Left ventricle myocardium superior (tissue), 1 donor: Measurements from ENCODE around the gene MSH5. TPM values are rescaled to one million over a fixed set of nuclear protein-coding genes. Genes with fewer than 3 reads are reported as not detected.
"Not testable (repeated sequence)": the region's sequence is repeated elsewhere in the genome, so short reads cannot be mapped to it uniquely, and the experiment has no call there.

Experiments
- ATAC-seq: fragments of 200-7000 bp; cut with Tn5 transposase; one replicate; pipeline ENCODE4 v1.9.1; 2020; ENCODE audit warnings: mild to moderate bottlenecking, moderate library complexity
- DNase-seq: peaks from one replicate; pipeline ENCODE4 v3.0.0-alpha.2; 2020
- intact Hi-C: fragments of 100-400 bp; cut with micrococcal nuclease; formaldehyde crosslinking; loops from one replicate; pipeline ENCODE4 v1.11.0; 2022
- long read RNA-seq: library from polyadenylated mRNA; unstranded; transcript quantifications from one replicate; pipeline ENCODE4 v2.0.0, GENCODE V29; 2021
- total RNA-seq: library from RNA; stranded (reverse); fragmentation: NEBNext Ultra II Directional; extraction: Animal tissue kit (Norgen Biotek cat#: 25700); gene quantifications from one replicate; pipeline ENCODE4 v1.2.1, GENCODE V29; 2021
- donor health status: DM: no; HTN: yes; CAD: no; lungs with severe emphysema.

MSH5 gene
- total RNA-seq, result 1.3 TPM
- long read RNA-seq, result 0 reads

DNA sequence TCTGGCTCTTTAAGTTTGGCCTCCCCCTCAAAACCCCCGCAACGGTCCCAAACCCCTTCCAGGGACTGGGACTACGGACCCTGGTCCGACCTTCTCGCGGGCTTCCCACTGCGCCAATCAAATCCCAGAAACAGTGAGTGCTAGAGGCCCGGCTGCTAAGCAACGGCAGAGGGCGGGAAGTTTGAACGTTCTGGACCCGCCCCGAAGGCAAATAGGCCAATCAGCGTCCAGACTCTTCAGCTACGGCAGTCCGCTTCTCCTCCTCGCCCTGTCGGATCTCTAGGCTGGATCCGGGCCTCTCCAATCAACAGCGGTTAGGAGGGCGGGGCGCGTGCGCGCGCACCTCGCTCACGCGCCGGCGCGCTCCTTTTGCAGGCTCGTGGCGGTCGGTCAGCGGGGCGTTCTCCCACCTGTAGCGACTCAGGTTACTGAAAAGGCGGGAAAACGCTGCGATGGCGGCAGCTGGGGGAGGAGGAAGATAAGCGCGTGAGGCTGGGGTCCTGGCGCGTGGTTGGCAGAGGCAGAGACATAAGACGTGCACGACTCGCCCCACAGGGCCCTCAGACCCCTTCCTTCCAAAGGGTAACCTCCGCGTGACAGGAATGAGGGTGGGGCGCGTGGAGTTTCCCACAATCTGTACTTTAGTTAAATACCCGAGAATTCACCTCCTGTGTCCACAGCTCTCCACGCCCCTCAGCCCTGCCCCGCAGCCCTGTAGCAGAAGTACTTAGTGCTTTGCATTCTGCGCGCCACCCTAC, at the start of gene MSH5:
TSS of gene MSH5 (plus strand) at position 367 of the 758 bp plus-strand sequence. CDS start 462 bp downstream, outside the sequence.
- DNase-seq (peak; percentile 98), ATAC-seq (peak; percentile 94)
- intact Hi-C loops, result no loop called here

- peak; percentile 6 for DNase-seq
- intact Hi-C loops, result no loop called here
- no peak for ATAC-seq
These were observed 49.4 kb upstream of the MSH5 start for GRCh38 chr6:31690231-31691077.

GRCh38 chr6:31691078-31691463, 48.7 kb upstream of the MSH5 start:
- intact Hi-C loops, result no loop called here
- ATAC-seq, result no peak
- no peak for DNase-seq

DNA sequence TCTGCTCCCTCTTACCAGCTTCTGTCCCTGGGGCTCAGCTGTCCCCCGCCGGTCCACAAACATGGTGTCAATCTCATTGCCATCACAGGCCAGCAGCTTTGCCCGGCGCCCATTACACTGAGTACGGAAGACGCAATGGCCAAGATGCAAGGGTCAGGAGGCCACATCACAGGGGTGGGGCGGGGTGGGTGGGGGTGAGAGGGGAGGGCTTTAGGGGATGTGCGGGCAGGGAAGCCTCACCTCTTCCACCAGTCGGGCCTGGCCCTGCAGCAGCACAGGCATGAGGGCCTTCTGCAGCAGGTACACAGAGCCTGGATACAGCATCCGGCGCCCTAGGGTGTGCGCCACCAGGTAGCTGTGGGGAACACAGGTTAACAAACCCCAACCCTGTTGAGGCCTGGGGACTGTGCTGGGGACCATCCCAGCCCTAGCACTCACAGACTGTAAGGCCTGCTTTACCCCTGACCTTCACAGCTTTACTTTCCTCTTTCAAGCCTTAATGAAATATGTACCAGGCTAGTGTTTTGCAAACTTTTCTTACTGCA, 48.2 kb upstream of the MSH5 start:
- DNase-seq (peak; percentile 25), ATAC-seq (no peak)
- intact Hi-C loops, result no loop called here

DNA sequence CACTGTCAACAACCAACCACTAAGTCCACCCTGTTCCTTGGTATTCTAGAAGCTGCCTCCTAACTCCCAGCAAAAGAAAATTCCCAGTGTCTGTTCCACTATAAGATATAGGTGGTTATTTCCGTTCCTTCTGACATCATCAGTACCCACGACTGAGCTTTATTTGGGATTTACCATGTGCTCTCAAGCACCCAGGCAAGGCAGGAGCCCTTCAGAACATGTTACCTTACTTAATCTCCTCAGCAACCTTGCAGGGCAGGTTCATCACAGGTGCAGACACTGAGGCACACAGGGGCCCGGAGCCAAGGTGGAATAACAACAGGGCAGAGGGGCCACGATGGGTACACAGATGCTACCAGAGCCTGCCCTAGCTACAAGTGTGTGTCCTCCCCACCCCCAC, 47.5 kb upstream of the MSH5 start:
- intact Hi-C loops, result no loop called here
- peak; percentile 7 for DNase-seq

GRCh38 chr6:31692886-31693285, 46.9 kb upstream of the MSH5 start:
- ATAC-seq (no peak), DNase-seq (no peak)
- intact Hi-C loops, result no loop called here

More for the DNA sequence above, 47.5 kb upstream of the MSH5 start:
- ATAC-seq, result no peak

DNA sequence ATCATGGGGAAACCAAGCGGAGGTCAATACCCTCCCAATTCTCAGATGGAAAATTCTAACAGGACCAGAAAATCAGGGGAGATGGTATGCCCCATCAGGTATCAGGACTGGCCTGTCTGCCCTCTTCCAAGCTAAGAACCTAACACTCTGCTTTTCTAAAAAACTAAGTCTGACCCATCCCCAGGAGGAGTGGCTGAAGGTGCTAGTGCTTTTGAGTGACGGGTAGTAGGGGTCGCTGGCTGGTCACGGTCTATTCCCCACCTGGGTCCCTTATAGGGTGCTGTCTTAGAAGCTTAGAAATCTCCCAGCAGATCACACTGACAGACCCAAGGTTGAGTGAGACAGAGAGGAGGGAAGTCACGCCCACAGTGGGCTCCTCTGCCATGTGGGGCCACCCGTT, 46.3 kb upstream of the MSH5 start:
- no peak for ATAC-seq
- intact Hi-C loops, result no loop called here
- no peak for DNase-seq

- ATAC-seq, result no peak
- DNase-seq, result no peak
- intact Hi-C loops, result no loop called here
These were observed 42.2 kb upstream of the MSH5 start for GRCh38 chr6:31697555-31697954.

GRCh38 chr6:31700740-31701401, 38.9 kb upstream of the MSH5 start:
- DNase-seq (no peak), ATAC-seq (no peak)
- intact Hi-C loops, result no loop called here

GRCh38 chr6:31701666-31702404, 38.0 kb upstream of the MSH5 start:
- intact Hi-C loops, result no loop called here
- ATAC-seq, result peak; percentile 10

DNA sequence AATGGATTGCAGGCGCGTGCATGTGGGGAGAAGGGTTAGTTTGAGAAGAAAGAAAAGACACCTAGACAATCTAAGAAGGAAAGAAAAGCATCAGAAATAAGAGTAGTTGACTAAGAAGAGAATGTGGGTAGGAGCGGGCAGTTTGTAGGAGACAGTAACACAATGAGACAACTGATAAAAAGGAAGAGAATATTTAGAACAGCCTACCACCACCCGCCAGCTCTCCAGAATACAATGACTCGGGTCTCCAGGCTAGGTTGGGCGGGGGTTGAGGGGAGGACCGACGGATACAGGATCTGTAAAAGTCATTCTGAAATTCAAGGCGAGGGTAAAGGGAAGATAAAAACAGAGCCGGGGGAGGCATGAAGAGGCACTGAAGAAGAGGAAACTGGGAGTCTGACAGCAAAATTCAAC, 37.4 kb upstream of the MSH5 start:
- intact Hi-C loops, result no loop called here
- no peak for DNase-seq
- peak; percentile 23 for ATAC-seq

More at GRCh38 chr6:31701666-31702404, 38.0 kb upstream of the MSH5 start:
- peak; percentile 55 for DNase-seq

- DNase-seq, result peak; percentile 99
- ATAC-seq, result peak; percentile 99
- intact Hi-C loops, result no loop called here
These were observed 36.7 kb upstream of the MSH5 start, which contains the start of gene ABHD16A for GRCh38 chr6:31702819-31703716. Gene ABHD16A (minus strand): TSS chr6:31703324. CDS start chr6:31703281, 43 bp downstream.

GRCh38 chr6:31705931-31706330, 33.9 kb upstream of the MSH5 start:
- ATAC-seq (no peak), DNase-seq (no peak)
- intact Hi-C loops, result no loop called here

- ATAC-seq (no peak), DNase-seq (no peak)
- intact Hi-C loops, result no loop called here
These were observed 33.2 kb upstream of the MSH5 start, which contains the start of gene LY6G6F for GRCh38 chr6:31706599-31706998. Gene LY6G6F (plus strand): TSS chr6:31706866. CDS start chr6:31706907, 41 bp downstream.

- intact Hi-C loops, result no loop called here
- no peak for DNase-seq
- ATAC-seq, result no peak
These were observed 32.1 kb upstream of the MSH5 start for GRCh38 chr6:31707701-31708100.

DNA sequence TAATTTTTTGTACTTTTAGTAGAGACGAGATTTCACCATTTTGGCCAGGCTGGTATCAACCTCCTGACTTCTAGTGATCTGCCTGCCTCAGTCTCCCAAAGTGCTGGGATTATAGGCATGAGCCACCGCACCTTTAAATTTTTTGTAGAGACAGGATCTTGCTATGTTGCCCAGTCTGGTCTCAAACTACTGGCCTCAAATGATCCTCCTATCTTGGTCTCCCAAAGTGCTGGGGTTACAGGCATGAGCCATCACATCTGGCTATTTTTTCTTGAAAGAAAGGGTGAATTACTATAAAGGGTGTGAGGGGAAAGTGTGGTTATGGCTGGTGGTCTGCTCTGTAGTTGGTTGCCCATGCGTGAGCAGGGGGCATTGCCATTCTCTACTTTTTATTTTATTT, 31.6 kb upstream of the MSH5 start:
- ATAC-seq (no peak), DNase-seq (no peak)
- intact Hi-C loops, result no loop called here

DNA sequence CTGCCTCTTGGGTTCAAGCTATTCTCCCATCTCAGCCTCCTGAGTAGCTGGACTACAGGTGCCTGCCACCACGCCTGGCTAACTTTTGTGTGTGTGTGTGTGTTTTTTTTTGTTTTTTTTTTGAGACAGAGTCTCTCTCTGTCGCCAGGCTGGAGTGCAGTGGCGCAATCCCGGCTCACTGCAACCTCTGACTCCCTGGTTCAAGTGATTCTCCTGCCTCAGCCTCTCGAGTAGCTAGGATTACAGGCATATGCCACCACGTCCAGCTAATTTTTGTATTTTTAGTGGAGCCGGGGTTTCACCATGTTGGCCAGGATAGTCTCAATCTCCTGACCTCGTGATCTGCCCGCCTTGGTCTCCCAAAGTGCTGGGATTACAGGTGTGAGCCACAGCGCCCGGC, 30.6 kb upstream of the MSH5 start:
- ATAC-seq, DNase-seq, intact Hi-C loops: not testable (repeated sequence)
